PC-3 (cell line): Measurements from ENCODE around the gene RUVBL2. TPM values are rescaled to one million over a fixed set of nuclear protein-coding genes. Genes with fewer than 3 reads are reported as not detected.

Source experiments
- ATAC-seq: fragments of 200-7000 bp; cut with Tn5 transposase; 2 replicates; pipeline ENCODE4 v1.9.1; 2020; ENCODE audit warnings: mild to moderate bottlenecking, moderate library complexity
- BruUV-seq: library from RNA; stranded (reverse); fragments of 400-500 nt; replicated peaks from 2 replicates; lab custom pipeline; 2021; lab: Mats Ljungman, UMichigan
- CTCF ChIA-PET: fragments of 300-600 bp; sonication (Branson Sonifier 250); formaldehyde crosslinking; loops from one replicate; lab custom pipeline; 2022; ENCODE audit warnings: antibody characterized with exemption; lab: Charles Lee
- POLR2A ChIA-PET: fragments of 300-600 bp; sonication (Branson Sonifier 250); formaldehyde crosslinking; loops from one replicate; lab custom pipeline; 2022; ENCODE audit warnings: antibody characterized with exemption; ENCODE audit not compliant: unreplicated experiment; lab: Charles Lee
- DNase-seq: peaks from one replicate; pipeline ENCODE4 v3.0.0-alpha.2; 2015
- H2AFZ ChIP-seq: fragments of 300-600 bp; sonication (generic); 2 replicates; pipeline ENCODE4 v1.6.0; 2016; ENCODE audit warnings: antibody characterized with exemption, low read length
- H3F3A ChIP-seq: fragments of 300-600 bp; sonication (generic); one replicate; pipeline ENCODE4 v1.6.0; 2017; ENCODE audit warnings: antibody characterized with exemption, low read length, control low read depth, mild to moderate bottlenecking; ENCODE audit not compliant: unreplicated experiment
- H3K27ac ChIP-seq: fragments of 300-600 bp; sonication (generic); 2 replicates; pipeline ENCODE4 v1.5.1; 2016; ENCODE audit warnings: mild to moderate bottlenecking, low read length
- H3K27me3 ChIP-seq: fragments of 300-600 bp; sonication (generic); 2 replicates; pipeline ENCODE4 v1.6.1; 2016; ENCODE audit warnings: low read length, mixed read lengths
- H3K36me3 ChIP-seq: fragments of 300-600 bp; sonication (generic); 2 replicates; pipeline ENCODE4 v1.6.1; 2016; ENCODE audit warnings: low read depth, mixed run types, low read length, mixed read lengths
- H3K4me1 ChIP-seq: fragments of 300-600 bp; sonication (generic); 2 replicates; pipeline ENCODE4 v1.5.1; 2016; ENCODE audit warnings: low read length; ENCODE audit not compliant: insufficient read depth
- H3K4me2 ChIP-seq: fragments of 300-600 bp; sonication (generic); 2 replicates; pipeline ENCODE4 v1.6.0; 2016; ENCODE audit warnings: low read length
- H3K4me3 ChIP-seq: fragments of 300-600 bp; sonication (generic); 2 replicates; pipeline ENCODE4 v1.5.1; 2016; ENCODE audit warnings: mild to moderate bottlenecking, low read length, mixed read lengths
- H3K79me2 ChIP-seq: fragments of 300-600 bp; sonication (generic); 2 replicates; pipeline ENCODE4 v1.6.1; 2017; ENCODE audit warnings: low read length, mixed read lengths
- H3K9ac ChIP-seq: fragments of 300-600 bp; sonication (generic); 2 replicates; pipeline ENCODE4 v1.6.0; 2016; ENCODE audit warnings: mild to moderate bottlenecking, low read length
- H3K9me2 ChIP-seq: fragments of 300-600 bp; sonication (generic); replicated peaks from 2 replicates; pipeline ENCODE4 v1.6.1; 2016; ENCODE audit warnings: mixed run types, low read length, mixed read lengths
- H3K9me3 ChIP-seq: fragments of 300-600 bp; sonication (generic); 2 replicates; pipeline ENCODE4 v1.6.1; 2016; ENCODE audit warnings: low read length, mixed read lengths
- H4K20me1 ChIP-seq: fragments of 300-600 bp; sonication (generic); 2 replicates; pipeline ENCODE4 v1.6.1; 2016; ENCODE audit warnings: low read length, mixed read lengths
- CTCF ChIP-seq: fragments of 300-600 bp; sonication (generic); conservative IDR thresholded peaks from 2 replicates; pipeline ENCODE4 v1.5.1; 2017; ENCODE audit warnings: antibody characterized with exemption, low read depth, mild to moderate bottlenecking, low read length
- EZH2 ChIP-seq: fragments of 300-600 bp; sonication (generic); IDR thresholded peaks from one replicate; pipeline ENCODE4 v1.6.1; 2017; ENCODE audit warnings: antibody characterized with exemption, mild to moderate bottlenecking, low read length; ENCODE audit not compliant: unreplicated experiment
- EZH2phosphoT487 ChIP-seq: fragments of 300-600 bp; sonication (generic); IDR thresholded peaks from 2 replicates; pipeline ENCODE4 v1.6.1; 2018; ENCODE audit warnings: mild to moderate bottlenecking, antibody characterized with exemption, low read length, borderline replicate concordance
- intact Hi-C: fragments of 100-400 bp; cut with micrococcal nuclease; formaldehyde crosslinking; loops from 2 replicates; pipeline ENCODE4 v1.9.0; 2023
- total RNA-seq: library from RNA; depleted of rRNA; stranded (reverse); fragments of >200 nt; gene quantifications from 2 replicates; pipeline ENCODE4 v1.2.3, GENCODE V29; 2014

Gene RUVBL2
- total RNA-seq, 1 experiment from 2014 or later, result 291 TPM

GRCh38 chr19:48970923-48971395, 22.7 kb upstream of the RUVBL2 start:
- H3K4me2 ChIP-seq, result no peak overlapping the region
- no peaks in the 10 kb centered on the region for H3K27me3 ChIP-seq
- H3K9me3 ChIP-seq, result no peaks in the 10 kb centered on the region
- POLR2A ChIA-PET, result interaction anchor here (0.6 kb wide), 1 partner anchor 140 kb away, joined by 3 read pairs; no protein-coding TSS in a partner anchor
- H3K9me2 ChIP-seq, result no peaks in the 10 kb centered on the region
- no peak overlapping the region for H3K4me3 ChIP-seq
- intact Hi-C loops, result no loop called here
- H3F3A ChIP-seq, result no peaks in the 10 kb centered on the region
- DNase-seq, result peak; percentile 56
- peaks cover 6% of the 10 kb centered on the region for H3K4me1 ChIP-seq
- BruUV-seq, result no TSS peak
- no peak overlapping the region for H3K9ac ChIP-seq
- TF ChIP-seq EZH2 (no peak), CTCF (peak; percentile 84)
- no peak for ATAC-seq
- H3K79me2 ChIP-seq, result peaks cover 6% of the 10 kb centered on the region
- H3K36me3 ChIP-seq, result peaks cover 17% of the 10 kb centered on the region; the same call in 1 of the 2 replicates
- CTCF ChIA-PET, result no interaction called here
- H2AFZ ChIP-seq, result no peak overlapping the region
- 0 out of 2 replicates have a peak, but pooled peaks cover 5% of the 10 kb centered on the region for H4K20me1 ChIP-seq
- H3K27ac ChIP-seq, result no peak overlapping the region

- ChIA-PET POLR2A (no interaction called here), CTCF (interaction anchor here (0.7 to 1.0 kb wide), 2 partner anchors 17 to 466 kb away, joined by 3 to 7 read pairs; partner anchors contain the start of genes GYS1 and RUVBL2)
- Histone ChIP-seq H3K4me1 (no peaks in the 10 kb centered on the region), H3K9me3 (no peaks in the 10 kb centered on the region), H3K9ac (no peak overlapping the region), H3K4me3 (no peak overlapping the region), H2AFZ (no peak overlapping the region), H4K20me1 (no peaks in the 10 kb centered on the region), H3K79me2 (no peaks in the 10 kb centered on the region), H3K4me2 (no peak overlapping the region), H3K36me3 (0 out of 2 replicates have a peak, but pooled peaks cover under 1% of the 10 kb centered on the region), H3F3A (peaks cover 3% of the 10 kb centered on the region), H3K9me2 (no peaks in the 10 kb centered on the region), H3K27ac (no peak overlapping the region), H3K27me3 (no peaks in the 10 kb centered on the region)
- intact Hi-C loops, result no loop called here
- no TSS peak for BruUV-seq
- ATAC-seq, result no peak
- TF ChIP-seq EZH2phosphoT487 (no peak), EZH2 (no peak)
- no peak for DNase-seq
These were observed 17.5 kb upstream of the RUVBL2 start for GRCh38 chr19:48975947-48976847.

- no peaks in the 10 kb centered on the region for H4K20me1 ChIP-seq
- POLR2A ChIA-PET, result no interaction called here
- ATAC-seq, result no peak
- no peaks in the 10 kb centered on the region for H3K36me3 ChIP-seq
- no peak overlapping the region for H3K4me2 ChIP-seq
- no peak overlapping the region for H3K27ac ChIP-seq
- H3K4me1 ChIP-seq, result no peaks in the 10 kb centered on the region
- CTCF ChIA-PET, result no interaction called here
- H3K9ac ChIP-seq, result no peak overlapping the region
- H3K27me3 ChIP-seq, result no peaks in the 10 kb centered on the region
- TF ChIP-seq EZH2phosphoT487 (no peak), EZH2 (no peak), CTCF (no peak)
- H3K9me2 ChIP-seq, result no peaks in the 10 kb centered on the region
- no peak for DNase-seq
- no peaks in the 10 kb centered on the region for H3K9me3 ChIP-seq
- H2AFZ ChIP-seq, result no peak overlapping the region
- BruUV-seq, result no TSS peak
- H3F3A ChIP-seq, result peaks cover 3% of the 10 kb centered on the region
- no peak overlapping the region for H3K4me3 ChIP-seq
- H3K79me2 ChIP-seq, result no peaks in the 10 kb centered on the region
- intact Hi-C loops, result no loop called here
These were observed 16.6 kb upstream of the RUVBL2 start for GRCh38 chr19:48977061-48977460.
